Activated CD8-positive, alpha-beta memory T cell treated with anti-CD3 and anti-CD28 coated beads, Interleukin-2, amount 10 ng/mL, durations not matched to agents 7 days and 5 days (primary cell): ENCODE results near the gene ATP13A5. TPM values are rescaled to one million over a fixed set of nuclear protein-coding genes. Genes with fewer than 3 reads are reported as not detected.

Experiments
- ATAC-seq: fragments of 150-1000 bp; cut with Tn5 transposase; one replicate; pipeline ENCODE4 v1.10.0; 2021; ENCODE audit warnings: moderate library complexity
- CTCF ChIA-PET: fragments of 350-600 bp; sonication (Branson Sonifier 250); formaldehyde crosslinking; loops from one replicate; lab custom pipeline; 2021; ENCODE audit warnings: antibody characterized with exemption; lab: Charles Lee
- DNase-seq: peaks from one replicate; pipeline ENCODE4 v3.0.0-alpha.2; 2020
- H3K27ac Mint-ChIP-seq: one replicate; pipeline ENCODE4 v1.8.0; 2021; ENCODE audit warnings: mild to moderate bottlenecking, mixed read lengths
- H3K27me3 Mint-ChIP-seq: one replicate; pipeline ENCODE4 v1.8.0; 2021; ENCODE audit warnings: mixed read lengths
- H3K36me3 Mint-ChIP-seq: one replicate; pipeline ENCODE4 v1.8.0; 2021; ENCODE audit warnings: mild to moderate bottlenecking, mixed read lengths
- H3K4me1 Mint-ChIP-seq: one replicate; pipeline ENCODE4 v1.8.0; 2021; ENCODE audit warnings: mixed read lengths
- H3K4me3 Mint-ChIP-seq: one replicate; pipeline ENCODE4 v1.8.0; 2021; ENCODE audit warnings: mild to moderate bottlenecking, moderate library complexity, mixed read lengths
- H3K9me3 Mint-ChIP-seq: one replicate; pipeline ENCODE4 v1.8.0; 2022; ENCODE audit warnings: low read depth, mixed read lengths
- total RNA-seq, 2 experiments: library from RNA; stranded (reverse); gene quantifications; one replicate each; pipeline ENCODE4 v1.2.3, GENCODE V29; 2021

ATP13A5 gene
- total RNA-seq: not detected

GRCh38 chr3:193378706-193379105 lies at the start of gene ATP13A5:
Gene ATP13A5 (minus strand): TSS chr3:193378753. CDS start chr3:193378725, 28 bp downstream.
- no peaks in the 10 kb centered on the region for H3K36me3 Mint-ChIP-seq
- no peak for DNase-seq
- H3K27ac Mint-ChIP-seq: no peak within 1 kb of the TSS
- no peak within 1 kb of the TSS for H3K4me3 Mint-ChIP-seq
- H3K9me3 Mint-ChIP-seq: no peaks in the 10 kb centered on the region
- H3K4me1 Mint-ChIP-seq: peaks cover 4% of the 10 kb centered on the region
- no peak for ATAC-seq
- CTCF ChIA-PET: no interaction called here
- peaks cover 38% of the 10 kb centered on the region for H3K27me3 Mint-ChIP-seq

GRCh38 chr3:193418576-193419373 lies 40.2 kb upstream of the ATP13A5 start:
- no peak for DNase-seq
- no peak for ATAC-seq
- H3K27me3 Mint-ChIP-seq: no peaks in the 10 kb centered on the region
- CTCF ChIA-PET: no interaction called here
- H3K9me3 Mint-ChIP-seq: peaks cover 13% of the 10 kb centered on the region
- H3K27ac Mint-ChIP-seq: no peak overlapping the region
- H3K4me3 Mint-ChIP-seq: no peak overlapping the region
- H3K36me3 Mint-ChIP-seq: no peaks in the 10 kb centered on the region
- no peaks in the 10 kb centered on the region for H3K4me1 Mint-ChIP-seq

- no peaks in the 10 kb centered on the region for H3K36me3 Mint-ChIP-seq
- CTCF ChIA-PET: no interaction called here
- no peak overlapping the region for H3K4me3 Mint-ChIP-seq
- H3K27ac Mint-ChIP-seq: no peak overlapping the region
- H3K4me1 Mint-ChIP-seq: no peaks in the 10 kb centered on the region
- no peaks in the 10 kb centered on the region for H3K27me3 Mint-ChIP-seq
- H3K9me3 Mint-ChIP-seq: peaks cover 13% of the 10 kb centered on the region
- no peak for ATAC-seq
- no peak for DNase-seq
Observed at GRCh38 chr3:193416629-193417028, 38.1 kb upstream of the ATP13A5 start.

- Mint-ChIP-seq H3K4me1 (no peaks in the 10 kb centered on the region), H3K4me3 (no peak overlapping the region), H3K27ac (no peak overlapping the region), H3K36me3 (no peaks in the 10 kb centered on the region), H3K9me3 (no peaks in the 10 kb centered on the region), H3K27me3 (no peaks in the 10 kb centered on the region)
- no peak for DNase-seq
- CTCF ChIA-PET: no interaction called here
- no peak for ATAC-seq
Observed at GRCh38 chr3:193407688-193408087, 29.1 kb upstream of the ATP13A5 start.

DNA sequence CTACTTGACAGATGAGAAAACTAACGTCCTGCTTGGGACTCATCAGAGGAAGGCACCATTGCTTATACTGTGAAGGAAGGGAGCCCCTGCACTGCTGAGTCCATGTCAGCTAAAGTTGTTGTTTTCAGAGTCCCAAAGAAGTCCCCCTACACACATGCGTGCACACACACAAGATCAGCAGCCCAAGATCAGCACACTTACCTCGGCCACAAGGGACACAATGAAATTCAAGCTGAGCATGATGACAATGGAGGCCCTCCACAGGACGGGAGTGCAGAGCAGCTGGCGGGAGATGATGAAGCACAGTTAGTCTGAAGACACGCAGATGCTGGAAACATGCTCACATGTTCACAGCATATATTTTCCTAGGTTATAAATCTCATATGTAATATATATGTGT lies 28.6 kb upstream of the ATP13A5 start:
- H3K27ac Mint-ChIP-seq: no peak overlapping the region
- CTCF ChIA-PET: no interaction called here
- no peak overlapping the region for H3K4me3 Mint-ChIP-seq
- H3K4me1 Mint-ChIP-seq: no peaks in the 10 kb centered on the region
- no peak for ATAC-seq
- DNase-seq: no peak
- H3K9me3 Mint-ChIP-seq: no peaks in the 10 kb centered on the region
- no peaks in the 10 kb centered on the region for H3K36me3 Mint-ChIP-seq
- H3K27me3 Mint-ChIP-seq: no peaks in the 10 kb centered on the region

DNA sequence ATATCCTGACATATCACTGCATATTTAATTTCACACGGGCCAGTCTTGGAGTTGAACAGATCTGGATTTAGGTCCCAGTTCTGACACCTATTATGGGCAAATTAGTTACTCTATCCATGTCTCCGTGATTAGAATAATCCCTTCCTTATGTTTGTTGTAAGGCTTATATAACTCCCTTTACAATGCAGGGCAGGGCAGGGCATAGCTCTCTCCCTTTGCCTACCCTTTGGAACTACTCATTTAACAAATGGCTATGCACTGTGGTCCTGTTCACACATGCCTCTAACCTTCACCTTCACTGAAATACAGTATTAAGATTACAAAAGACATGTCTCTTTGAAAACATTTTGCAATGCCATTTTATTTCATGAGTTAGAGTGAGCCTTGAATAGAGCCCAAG lies 24.8 kb upstream of the ATP13A5 start:
- no peaks in the 10 kb centered on the region for H3K9me3 Mint-ChIP-seq
- no peak overlapping the region for H3K27ac Mint-ChIP-seq
- DNase-seq (no peak), ATAC-seq (no peak)
- no peaks in the 10 kb centered on the region for H3K36me3 Mint-ChIP-seq
- CTCF ChIA-PET: no interaction called here
- H3K4me1 Mint-ChIP-seq: no peaks in the 10 kb centered on the region
- no peak overlapping the region for H3K4me3 Mint-ChIP-seq
- H3K27me3 Mint-ChIP-seq: no peaks in the 10 kb centered on the region

- no peaks in the 10 kb centered on the region for H3K36me3 Mint-ChIP-seq
- H3K27me3 Mint-ChIP-seq: no peaks in the 10 kb centered on the region
- no peak overlapping the region for H3K27ac Mint-ChIP-seq
- no peaks in the 10 kb centered on the region for H3K9me3 Mint-ChIP-seq
- no peak for DNase-seq
- H3K4me3 Mint-ChIP-seq: no peak overlapping the region
- H3K4me1 Mint-ChIP-seq: no peaks in the 10 kb centered on the region
- no peak for ATAC-seq
- CTCF ChIA-PET: no interaction called here
Observed at GRCh38 chr3:193400304-193400703, 21.8 kb upstream of the ATP13A5 start.

DNA sequence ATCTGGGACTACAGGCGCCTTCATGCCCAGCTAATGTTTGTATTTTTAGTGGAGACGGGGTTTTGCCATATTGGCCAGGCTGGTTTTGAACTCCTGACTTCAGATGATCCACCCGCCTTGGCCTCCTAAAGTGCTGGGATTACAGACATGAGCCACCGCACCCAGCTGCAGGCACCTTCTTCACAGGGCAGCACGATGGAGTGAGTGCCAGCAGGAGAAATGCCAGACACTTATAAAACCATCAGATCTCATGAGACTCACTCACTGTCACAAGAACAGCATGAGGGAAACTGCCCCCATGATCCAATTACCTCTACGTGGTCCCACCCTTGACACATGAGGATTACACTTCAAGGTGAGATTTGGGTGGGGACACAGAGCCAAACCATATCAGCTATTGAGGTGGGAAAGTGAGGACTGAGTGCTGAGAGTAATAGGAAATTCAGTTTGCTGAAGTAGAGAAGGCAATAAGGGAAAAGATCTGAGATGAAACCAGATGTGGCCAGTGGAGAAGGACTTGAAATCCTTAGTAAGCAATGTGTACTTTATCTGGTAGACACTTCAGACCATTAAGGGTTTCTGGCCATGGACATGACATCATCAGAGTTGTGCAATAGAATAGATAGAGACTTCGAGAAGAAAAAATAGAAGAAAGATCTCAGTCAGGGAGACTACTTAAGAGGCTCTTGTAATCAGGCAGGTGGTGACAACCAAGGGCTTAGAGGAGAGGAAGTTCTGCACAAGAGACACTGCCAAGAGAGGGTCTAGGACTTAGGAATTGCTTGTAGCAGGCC lies 18.1 kb upstream of the ATP13A5 start:
- Mint-ChIP-seq H3K27me3 (no peaks in the 10 kb centered on the region), H3K36me3 (no peaks in the 10 kb centered on the region), H3K4me1 (no peaks in the 10 kb centered on the region), H3K9me3 (no peaks in the 10 kb centered on the region), H3K27ac (no peak overlapping the region), H3K4me3 (no peak overlapping the region)
- CTCF ChIA-PET: no interaction called here
- ATAC-seq (no peak), DNase-seq (no peak)

DNA sequence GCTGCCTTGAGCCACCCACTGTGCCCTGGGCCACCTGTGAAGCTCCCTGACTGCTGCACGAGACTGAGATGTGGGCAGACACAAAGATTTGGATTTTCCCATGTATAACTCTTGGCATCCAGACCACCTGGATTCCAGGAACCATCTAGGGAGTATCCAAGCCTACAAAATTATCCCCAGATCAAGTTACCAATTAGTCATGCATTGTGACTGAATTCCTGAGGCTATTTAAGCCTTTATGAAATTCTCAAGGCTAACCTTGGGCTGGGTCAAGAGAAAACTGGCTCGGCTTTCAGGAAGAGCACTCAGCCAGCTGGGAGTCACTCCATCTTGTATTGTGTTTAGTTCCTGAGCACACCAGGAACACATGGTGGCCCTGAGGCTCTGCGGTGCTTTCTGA lies 13.3 kb upstream of the ATP13A5 start:
- Mint-ChIP-seq H3K27ac (no peak overlapping the region), H3K9me3 (no peaks in the 10 kb centered on the region), H3K36me3 (no peaks in the 10 kb centered on the region), H3K27me3 (peaks cover 12% of the 10 kb centered on the region), H3K4me1 (no peaks in the 10 kb centered on the region), H3K4me3 (no peak overlapping the region)
- ATAC-seq: no peak
- no peak for DNase-seq
- CTCF ChIA-PET: no interaction called here

- no peak for ATAC-seq
- H3K36me3 Mint-ChIP-seq: no peaks in the 10 kb centered on the region
- H3K4me3 Mint-ChIP-seq: no peak overlapping the region
- no peaks in the 10 kb centered on the region for H3K9me3 Mint-ChIP-seq
- DNase-seq: no peak
- CTCF ChIA-PET: no interaction called here
- H3K27ac Mint-ChIP-seq: no peak overlapping the region
- no peaks in the 10 kb centered on the region for H3K4me1 Mint-ChIP-seq
- peaks cover 18% of the 10 kb centered on the region for H3K27me3 Mint-ChIP-seq
Observed at GRCh38 chr3:193389335-193389734, 10.8 kb upstream of the ATP13A5 start.

DNA sequence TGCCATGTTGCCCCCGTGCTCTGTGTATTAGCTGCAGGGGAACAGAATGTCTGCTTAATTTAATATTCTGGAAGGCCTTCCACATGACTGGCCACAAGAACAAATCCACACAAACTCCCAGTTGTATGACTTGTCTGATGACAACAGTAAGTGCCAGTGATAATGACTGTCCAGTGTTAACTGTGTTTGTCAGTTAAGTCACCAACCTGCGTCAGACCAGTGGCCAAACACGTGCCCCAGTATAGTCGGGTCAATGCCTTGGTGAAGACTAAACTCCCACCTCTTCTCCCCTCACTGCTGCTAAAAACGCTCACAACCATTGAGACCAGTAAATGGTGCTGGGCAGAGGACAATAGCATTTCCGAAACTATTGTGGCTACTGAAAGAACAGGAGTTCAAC lies 9.8 kb upstream of the ATP13A5 start:
- no peak for ATAC-seq
- DNase-seq: no peak
- CTCF ChIA-PET: no interaction called here
- H3K9me3 Mint-ChIP-seq: no peaks in the 10 kb centered on the region
- H3K27me3 Mint-ChIP-seq: peaks cover 22% of the 10 kb centered on the region
- H3K36me3 Mint-ChIP-seq: no peaks in the 10 kb centered on the region
- H3K4me1 Mint-ChIP-seq: no peaks in the 10 kb centered on the region
- no peak overlapping the region for H3K4me3 Mint-ChIP-seq
- no peak overlapping the region for H3K27ac Mint-ChIP-seq

DNA sequence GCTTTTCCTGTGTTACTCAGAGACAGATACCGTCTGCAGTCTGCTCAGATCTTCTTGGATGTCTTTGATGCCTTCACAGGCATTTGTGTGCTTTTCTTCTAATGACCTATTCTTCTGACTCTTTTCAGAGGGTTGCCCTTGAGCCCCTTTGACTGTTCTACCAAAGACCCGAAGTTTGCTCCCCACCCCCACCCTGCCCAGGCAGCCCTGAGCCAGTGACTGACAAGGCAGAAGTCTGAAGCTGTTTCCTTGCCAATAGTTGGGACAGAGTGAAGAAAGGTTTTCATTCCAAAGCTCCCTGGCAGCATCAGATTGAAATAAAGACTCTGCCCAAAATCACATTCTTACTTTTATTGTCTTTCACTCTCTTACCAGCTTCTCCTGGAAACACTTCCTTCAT lies 9.0 kb upstream of the ATP13A5 start:
- H3K4me1 Mint-ChIP-seq: no peaks in the 10 kb centered on the region
- no peak for ATAC-seq
- DNase-seq: no peak
- CTCF ChIA-PET: no interaction called here
- H3K9me3 Mint-ChIP-seq: no peaks in the 10 kb centered on the region
- H3K27me3 Mint-ChIP-seq: peaks cover 25% of the 10 kb centered on the region
- no peak overlapping the region for H3K27ac Mint-ChIP-seq
- no peak overlapping the region for H3K4me3 Mint-ChIP-seq
- no peaks in the 10 kb centered on the region for H3K36me3 Mint-ChIP-seq

DNA sequence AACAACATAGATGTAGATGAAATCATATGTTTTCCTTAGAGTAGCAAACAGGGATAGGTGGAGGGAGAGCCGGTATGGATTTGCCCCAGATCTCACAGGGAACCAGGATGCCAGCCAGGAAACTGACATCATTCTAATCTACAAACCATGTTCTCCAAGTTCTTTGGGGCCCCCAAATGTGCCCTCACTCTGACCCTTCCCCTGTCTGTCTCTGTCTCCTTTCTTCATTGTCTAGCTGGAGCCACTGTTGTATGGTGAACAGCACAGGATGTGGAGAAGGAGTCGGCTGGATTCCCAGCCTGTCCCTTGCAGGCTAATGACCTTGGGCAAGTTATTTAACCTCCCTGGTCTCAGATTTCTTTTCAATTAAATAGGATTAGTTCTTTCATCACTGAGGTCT lies 962 bp downstream of the ATP13A5 start:
- Mint-ChIP-seq H3K27ac (no peak overlapping the region), H3K4me3 (no peak overlapping the region), H3K4me1 (peaks cover 14% of the 10 kb centered on the region), H3K9me3 (no peaks in the 10 kb centered on the region), H3K27me3 (peaks cover 31% of the 10 kb centered on the region), H3K36me3 (no peaks in the 10 kb centered on the region)
- no peak for DNase-seq
- CTCF ChIA-PET: no interaction called here
- ATAC-seq: no peak

DNA sequence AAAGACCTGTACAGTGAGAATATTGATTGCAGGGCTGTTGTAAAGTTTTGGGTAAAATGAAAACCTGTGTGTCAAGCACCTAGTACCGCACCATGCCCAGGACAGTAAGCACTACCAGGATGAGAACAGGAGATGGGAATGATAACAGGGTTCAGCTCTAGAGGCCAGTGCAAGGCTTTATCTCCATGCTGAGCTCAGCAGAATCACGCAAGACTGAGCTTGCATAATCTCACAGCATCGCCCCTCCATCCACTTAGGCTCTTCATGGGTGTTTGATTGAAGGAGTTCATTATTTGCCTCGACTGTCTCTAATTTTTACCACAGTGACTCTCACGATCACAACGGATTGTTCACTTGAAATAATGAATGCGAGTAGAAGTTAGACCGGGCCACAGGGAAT lies 2.9 kb downstream of the ATP13A5 start:
- Mint-ChIP-seq H3K4me3 (no peak overlapping the region), H3K4me1 (peaks cover 17% of the 10 kb centered on the region), H3K27ac (no peak overlapping the region), H3K27me3 (peaks cover 29% of the 10 kb centered on the region), H3K9me3 (no peaks in the 10 kb centered on the region), H3K36me3 (no peaks in the 10 kb centered on the region)
- no peak for ATAC-seq
- CTCF ChIA-PET: no interaction called here
- DNase-seq: no peak
